Brain microvascular endothelial cell (primary cell): Measurements from ENCODE around the gene LILRA5.

Experiments used
- DNase-seq: peaks from one replicate; pipeline ENCODE4 v3.0.0-alpha.2; 2020
- H3K27ac ChIP-seq: fragments of 250-450 bp; sonication (Bioruptor Pico); 2 replicates; pipeline ENCODE4 v1.5.1; 2020; ENCODE audit warnings: mild to moderate bottlenecking, moderate library complexity
- H3K27me3 ChIP-seq: fragments of 250-450 bp; sonication (Bioruptor Pico); replicated peaks from 2 replicates; pipeline ENCODE4 v1.5.1; 2020; ENCODE audit warnings: mild to moderate bottlenecking
- H3K36me3 ChIP-seq: fragments of 250-450 bp; sonication (Bioruptor Pico); replicated peaks from 2 replicates; pipeline ENCODE4 v1.5.1; 2020; ENCODE audit warnings: mild to moderate bottlenecking
- H3K4me3 ChIP-seq: 2 replicates; pipeline ENCODE4 v1.5.1; 2011; ENCODE audit warnings: low read depth, mild to moderate bottlenecking, control low read depth, low read length, moderate library complexity
- CTCF ChIP-seq: IDR thresholded peaks from 2 replicates; pipeline ENCODE4 v1.5.1; 2011; ENCODE audit warnings: low read depth, mild to moderate bottlenecking, moderate library complexity, low read length, control low read depth, inconsistent platforms; ENCODE audit errors: missing control alignments
- in situ Hi-C: cut with HindIII; loops from 2 replicates; pipeline ENCODE4 v1.10.0; 2017; ENCODE audit warnings: low sequenced_read_pairs, low pct_ligation_motif_present

LILRA5 gene

GRCh38 chr19:54354761-54355160, 41.8 kb upstream of the LILRA5 start:
- DNase-seq = no peak
- TF ChIP-seq CTCF = no peak
- H3K27ac ChIP-seq = no peak overlapping the region
- H3K27me3 ChIP-seq = no peaks in the 10 kb centered on the region
- H3K36me3 ChIP-seq = no peaks in the 10 kb centered on the region
- in situ Hi-C loops = no loop called here
- H3K4me3 ChIP-seq = no peak overlapping the region

- no peaks in the 10 kb centered on the region for H3K27me3 ChIP-seq
- no peak for DNase-seq
- TF ChIP-seq CTCF = no peak
- H3K27ac ChIP-seq = no peak overlapping the region
- H3K4me3 ChIP-seq = no peak overlapping the region
- in situ Hi-C loops = no loop called here
- no peaks in the 10 kb centered on the region for H3K36me3 ChIP-seq
These were observed 39.6 kb upstream of the LILRA5 start for GRCh38 chr19:54352546-54352945.

- in situ Hi-C loops = no loop called here
- no peaks in the 10 kb centered on the region for H3K27me3 ChIP-seq
- H3K36me3 ChIP-seq = no peaks in the 10 kb centered on the region
- H3K4me3 ChIP-seq = no peak overlapping the region
- no peak overlapping the region for H3K27ac ChIP-seq
- TF ChIP-seq CTCF = no peak
- DNase-seq = no peak
These were observed 39.1 kb upstream of the LILRA5 start for GRCh38 chr19:54352041-54352440.

- DNase-seq = no peak
- no peaks in the 10 kb centered on the region for H3K27me3 ChIP-seq
- H3K36me3 ChIP-seq = no peaks in the 10 kb centered on the region
- in situ Hi-C loops = no loop called here
- TF ChIP-seq CTCF = no peak
- H3K4me3 ChIP-seq = no peak overlapping the region
- no peak overlapping the region for H3K27ac ChIP-seq
These were observed 38.5 kb upstream of the LILRA5 start for GRCh38 chr19:54351474-54351873.

- no peak for DNase-seq
- no peaks in the 10 kb centered on the region for H3K36me3 ChIP-seq
- no peak overlapping the region for H3K27ac ChIP-seq
- TF ChIP-seq CTCF = no peak
- in situ Hi-C loops = no loop called here
- no peaks in the 10 kb centered on the region for H3K27me3 ChIP-seq
- no peak overlapping the region for H3K4me3 ChIP-seq
These were observed 33.0 kb upstream of the LILRA5 start for GRCh38 chr19:54345938-54346386.

- Histone ChIP-seq H3K27me3 (no peaks in the 10 kb centered on the region), H3K36me3 (no peaks in the 10 kb centered on the region), H3K27ac (no peak overlapping the region), H3K4me3 (no peak overlapping the region)
- TF ChIP-seq CTCF = no peak
- in situ Hi-C loops = no loop called here
- DNase-seq = no peak
These were observed 30.9 kb upstream of the LILRA5 start for GRCh38 chr19:54343868-54344267.
